HepG2 (cell line): ENCODE data around the gene INSR. TPM values are rescaled to one million over a fixed set of nuclear protein-coding genes. Genes with fewer than 3 reads are reported as not detected.

Experiments
- IRX3 ChIP-seq: sonication (generic); formaldehyde crosslinking; IDR thresholded peaks from 2 replicates; pipeline ENCODE4 v1.8.1; 2023; ENCODE audit warnings: mild to moderate bottlenecking, low read depth, missing genetic modification reagents, borderline replicate concordance
- NFE2 ChIP-seq: sonication (generic); formaldehyde crosslinking; IDR thresholded peaks from 2 replicates; pipeline ENCODE4 v1.4.0; 2020; ENCODE audit warnings: missing genetic modification reagents
- NR0B2 ChIP-seq: sonication (generic); formaldehyde crosslinking; IDR thresholded peaks from 2 replicates; pipeline ENCODE4 v1.4.0; 2020; ENCODE audit warnings: mild to moderate bottlenecking, missing genetic modification reagents
- PHF21A ChIP-seq: sonication (generic); formaldehyde crosslinking; IDR thresholded peaks from 2 replicates; pipeline ENCODE4 v1.5.0; 2020; ENCODE audit warnings: mild to moderate bottlenecking, missing genetic modification reagents
- POLR2G ChIP-seq: fragments of 200-400 bp; formaldehyde crosslinking; IDR thresholded peaks from 2 replicates; pipeline ENCODE4 v1.6.1; 2018; ENCODE audit warnings: mild to moderate bottlenecking, low read depth, low read length, moderate library complexity
- RXRB ChIP-seq: IDR thresholded peaks from 2 replicates; pipeline ENCODE4 v1.6.1; 2016; ENCODE audit warnings: borderline replicate concordance, missing genetic modification reagents, missing compliant biosample characterization
- TEAD2 ChIP-seq: sonication (generic); formaldehyde crosslinking; IDR thresholded peaks from 2 replicates; pipeline ENCODE4 v1.9.0; 2021; ENCODE audit warnings: missing genetic modification reagents
- TRAFD1 ChIP-seq: sonication (generic); formaldehyde crosslinking; IDR thresholded peaks from 2 replicates; pipeline ENCODE4 v1.5.1; 2020; ENCODE audit warnings: missing genetic modification reagents, mild to moderate bottlenecking, borderline replicate concordance
- XBP1 ChIP-seq: sonication (generic); formaldehyde crosslinking; IDR thresholded peaks from 2 replicates; pipeline ENCODE4 v1.5.0; 2020; ENCODE audit warnings: missing genetic modification reagents
- YEATS4 ChIP-seq: sonication (generic); formaldehyde crosslinking; IDR thresholded peaks from 2 replicates; pipeline ENCODE4 v1.4.0; 2020; ENCODE audit warnings: missing genetic modification reagents, borderline replicate concordance
- ZBTB3 ChIP-seq: sonication (generic); formaldehyde crosslinking; IDR thresholded peaks from 2 replicates; pipeline ENCODE4 v1.4.0; 2020; ENCODE audit warnings: low read depth, mild to moderate bottlenecking, moderate library complexity, missing genetic modification reagents, borderline replicate concordance
- ZFAT ChIP-seq: sonication (generic); formaldehyde crosslinking; conservative IDR thresholded peaks from 2 replicates; pipeline ENCODE4 v1.8.1; 2023; ENCODE audit warnings: missing genetic modification reagents, inconsistent platforms
- ZNF260 ChIP-seq: sonication (generic); formaldehyde crosslinking; IDR thresholded peaks from 2 replicates; pipeline ENCODE4 v1.4.0; 2020; ENCODE audit warnings: missing genetic modification reagents, low read depth, mild to moderate bottlenecking, borderline replicate concordance
- ZNF709 ChIP-seq: sonication (generic); formaldehyde crosslinking; IDR thresholded peaks from 2 replicates; pipeline ENCODE4 v1.5.0; 2020; ENCODE audit warnings: mild to moderate bottlenecking, missing genetic modification reagents
- polyA plus RNA-seq, 8 experiments: library from polyadenylated mRNA; depleted of rRNA in 3 of 8; stranded (reverse) in 7 of 8; unstranded in 1 of 8; fragments of >200 nt; fragmentation: Illumina TruSeq in 4 of 8; extraction: Trizol in 4 of 8; gene quantifications; 2 replicates each; pipeline versions ENCODE4 v1.2.1 to v1.2.3, GENCODE V29; 2011 to 2016; ENCODE audit warnings: low read depth in 4 of 8, missing spikeins in 1 of 8, mixed read lengths in 1 of 8; ENCODE audit not compliant: insufficient read depth in 1 of 8
- total RNA-seq, 5 experiments: library from RNA; depleted of rRNA; stranded (reverse); fragments of >200 nt; fragmentation: Illumina TruSeq; extraction: Trizol; gene quantifications; 2 replicates each; pipeline ENCODE4 v1.2.3, GENCODE V29; 2016; ENCODE audit warnings: low read depth in 1 of 5
- TF ChIP-seq, protein P1 (sequence below): sonication (generic); formaldehyde crosslinking; IDR thresholded peaks from 2 replicates; pipeline ENCODE4 v1.4.0; 2020; ENCODE audit warnings: missing genetic modification reagents, borderline replicate concordance
- TF ChIP-seq, protein P2 (sequence below): IDR thresholded peaks from 2 replicates; pipeline ENCODE4 v1.6.1; 2018; ENCODE audit warnings: missing genetic modification reagents, mild to moderate bottlenecking, missing compliant biosample characterization
- TF ChIP-seq, protein P3 (sequence below): sonication (generic); formaldehyde crosslinking; IDR thresholded peaks from 2 replicates; pipeline ENCODE4 v1.8.0; 2022; ENCODE audit warnings: missing genetic modification reagents, mild to moderate bottlenecking, borderline replicate concordance
- TF ChIP-seq, protein P4 (sequence below): sonication (generic); formaldehyde crosslinking; IDR thresholded peaks from 2 replicates; pipeline ENCODE4 v1.4.0; 2020; ENCODE audit warnings: missing genetic modification reagents

Gene INSR
- total and polyA plus RNA-seq, 2 of the 13 experiments (the other 11 are each of a cell fraction or from before 2014, with no cell fraction given) = 24.2 to 29.8 TPM

- peak; percentile 63; the same call in 1 of the 2 replicates for TF ChIP-seq TEAD2
- TF ChIP-seq YEATS4 (CRISPR knock-in tag) = peak; percentile 86; the same call in 1 of the 2 replicates
- TF ChIP-seq POLR2G = peak; percentile 50; the same call in 1 of the 2 replicates
- TF ChIP-seq IRX3 = 0 out of 2 replicates have a peak, but pooled peaks have one; percentile 67
- TF ChIP-seq, protein P1, sequence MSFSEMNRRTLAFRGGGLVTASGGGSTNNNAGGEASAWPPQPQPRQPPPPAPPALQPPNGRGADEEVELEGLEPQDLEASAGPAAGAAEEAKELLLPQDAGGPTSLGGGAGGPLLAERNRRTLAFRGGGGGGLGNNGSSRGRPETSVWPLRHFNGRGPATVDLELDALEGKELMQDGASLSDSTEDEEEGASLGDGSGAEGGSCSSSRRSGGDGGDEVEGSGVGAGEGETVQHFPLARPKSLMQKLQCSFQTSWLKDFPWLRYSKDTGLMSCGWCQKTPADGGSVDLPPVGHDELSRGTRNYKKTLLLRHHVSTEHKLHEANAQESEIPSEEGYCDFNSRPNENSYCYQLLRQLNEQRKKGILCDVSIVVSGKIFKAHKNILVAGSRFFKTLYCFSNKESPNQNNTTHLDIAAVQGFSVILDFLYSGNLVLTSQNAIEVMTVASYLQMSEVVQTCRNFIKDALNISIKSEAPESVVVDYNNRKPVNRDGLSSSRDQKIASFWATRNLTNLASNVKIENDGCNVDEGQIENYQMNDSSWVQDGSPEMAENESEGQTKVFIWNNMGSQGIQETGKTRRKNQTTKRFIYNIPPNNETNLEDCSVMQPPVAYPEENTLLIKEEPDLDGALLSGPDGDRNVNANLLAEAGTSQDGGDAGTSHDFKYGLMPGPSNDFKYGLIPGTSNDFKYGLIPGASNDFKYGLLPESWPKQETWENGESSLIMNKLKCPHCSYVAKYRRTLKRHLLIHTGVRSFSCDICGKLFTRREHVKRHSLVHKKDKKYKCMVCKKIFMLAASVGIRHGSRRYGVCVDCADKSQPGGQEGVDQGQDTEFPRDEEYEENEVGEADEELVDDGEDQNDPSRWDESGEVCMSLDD (CRISPR knock-in tag) = peak; percentile 79
- TF ChIP-seq, protein P2, sequence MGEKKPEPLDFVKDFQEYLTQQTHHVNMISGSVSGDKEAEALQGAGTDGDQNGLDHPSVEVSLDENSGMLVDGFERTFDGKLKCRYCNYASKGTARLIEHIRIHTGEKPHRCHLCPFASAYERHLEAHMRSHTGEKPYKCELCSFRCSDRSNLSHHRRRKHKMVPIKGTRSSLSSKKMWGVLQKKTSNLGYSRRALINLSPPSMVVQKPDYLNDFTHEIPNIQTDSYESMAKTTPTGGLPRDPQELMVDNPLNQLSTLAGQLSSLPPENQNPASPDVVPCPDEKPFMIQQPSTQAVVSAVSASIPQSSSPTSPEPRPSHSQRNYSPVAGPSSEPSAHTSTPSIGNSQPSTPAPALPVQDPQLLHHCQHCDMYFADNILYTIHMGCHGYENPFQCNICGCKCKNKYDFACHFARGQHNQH (CRISPR knock-in tag) = peak; percentile 28
- TF ChIP-seq, protein P3, sequence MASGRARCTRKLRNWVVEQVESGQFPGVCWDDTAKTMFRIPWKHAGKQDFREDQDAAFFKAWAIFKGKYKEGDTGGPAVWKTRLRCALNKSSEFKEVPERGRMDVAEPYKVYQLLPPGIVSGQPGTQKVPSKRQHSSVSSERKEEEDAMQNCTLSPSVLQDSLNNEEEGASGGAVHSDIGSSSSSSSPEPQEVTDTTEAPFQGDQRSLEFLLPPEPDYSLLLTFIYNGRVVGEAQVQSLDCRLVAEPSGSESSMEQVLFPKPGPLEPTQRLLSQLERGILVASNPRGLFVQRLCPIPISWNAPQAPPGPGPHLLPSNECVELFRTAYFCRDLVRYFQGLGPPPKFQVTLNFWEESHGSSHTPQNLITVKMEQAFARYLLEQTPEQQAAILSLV = no peak; the same call in 1 of the 2 replicates
- no peak for TF ChIP-seq ZNF260 (CRISPR knock-in tag)
- TF ChIP-seq, protein P4, sequence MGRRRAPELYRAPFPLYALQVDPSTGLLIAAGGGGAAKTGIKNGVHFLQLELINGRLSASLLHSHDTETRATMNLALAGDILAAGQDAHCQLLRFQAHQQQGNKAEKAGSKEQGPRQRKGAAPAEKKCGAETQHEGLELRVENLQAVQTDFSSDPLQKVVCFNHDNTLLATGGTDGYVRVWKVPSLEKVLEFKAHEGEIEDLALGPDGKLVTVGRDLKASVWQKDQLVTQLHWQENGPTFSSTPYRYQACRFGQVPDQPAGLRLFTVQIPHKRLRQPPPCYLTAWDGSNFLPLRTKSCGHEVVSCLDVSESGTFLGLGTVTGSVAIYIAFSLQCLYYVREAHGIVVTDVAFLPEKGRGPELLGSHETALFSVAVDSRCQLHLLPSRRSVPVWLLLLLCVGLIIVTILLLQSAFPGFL (CRISPR knock-in tag) = no peak
- no peak for TF ChIP-seq NFE2 (CRISPR knock-in tag)
- TF ChIP-seq XBP1 = no peak
- no peak; the same call in 1 of the 2 replicates for TF ChIP-seq ZNF709
- TF ChIP-seq NR0B2 (CRISPR knock-in tag) = peak; percentile 56; the same call in 1 of the 2 replicates
- no peak for TF ChIP-seq TRAFD1 (CRISPR knock-in tag)
- TF ChIP-seq ZBTB3 (CRISPR knock-in tag) = no peak
- TF ChIP-seq PHF21A (CRISPR knock-in tag) = peak; percentile 76
- TF ChIP-seq ZFAT = peak; percentile 70; the same call in 1 of the 2 replicates
- TF ChIP-seq RXRB (CRISPR knock-in tag) = peak; percentile 45; the same call in 1 of the 2 replicates
Observed at GRCh38 chr19:7294558-7295212, 471 bp upstream of the INSR start (continued).
